ENCODE results near the gene IGFBP6.
A peak's percentile ranks its signal among the peaks of the same experiment; 100 is the strongest.

The IGFBP6 gene

GRCh38 chr12:53078425-53079225 is 18.8 kb upstream of the IGFBP6 start:
- Histone ChIP-seq H3K4me2 (ENCODE audit: low read length) (peak overlapping the region; percentile 98), H3K9me3 (ENCODE audit: control insufficient read depth, insufficient read depth, low read length) (no peaks in the 10 kb centered on the region), H3K4me3 (ENCODE audit: low read length) (peak overlapping the region; percentile 90), H3F3A (ENCODE audit: control insufficient read depth, insufficient read depth) (no peaks in the 10 kb centered on the region), H3K27me3 (ENCODE audit: control insufficient read depth, low read length) (no peaks in the 10 kb centered on the region), H3K79me2 (ENCODE audit: control insufficient read depth, low read length) (peaks cover 18% of the 10 kb centered on the region), H3K4me1 (ENCODE audit: control insufficient read depth, low read length) (peaks cover 16% of the 10 kb centered on the region), H3K27ac (ENCODE audit: low read depth, low read length) (peak overlapping the region; percentile 27), H3K9me2 (replicated peaks; ENCODE audit: control insufficient read depth, low read length) (no peaks in the 10 kb centered on the region), H4K20me1 (ENCODE audit: control insufficient read depth, insufficient read depth, low read depth, low read length) (no peaks in the 10 kb centered on the region), H3K36me3 (ENCODE audit: control insufficient read depth, low read length) (peaks cover 29% of the 10 kb centered on the region)
- no peak for TF ChIP-seq CTCF (IDR thresholded peaks at IDR 0.05; ENCODE audit: low read depth, low read length, poor library complexity, severe bottlenecking)
- TF ChIP-seq EZH2phosphoT487 (IDR thresholded peaks at IDR 0.05; ENCODE audit: borderline replicate concordance, low read length): no peak

GRCh38 chr12:53079226-53080117 is 18.0 kb upstream of the IGFBP6 start, which contains the start of gene SPRYD3:
SPRYD3 (minus strand) TSS chr12:53079390; CDS start chr12:53079333, 57 bp downstream.
- TF ChIP-seq EZH2phosphoT487 (IDR thresholded peaks at IDR 0.05; ENCODE audit: borderline replicate concordance, low read length) (no peak), CTCF (IDR thresholded peaks at IDR 0.05; ENCODE audit: low read depth, low read length, poor library complexity, severe bottlenecking) (no peak)
- Histone ChIP-seq H3K27ac (ENCODE audit: low read depth, low read length) (peak within 1 kb of the TSS; percentile 27), H3K9me2 (replicated peaks; ENCODE audit: control insufficient read depth, low read length) (no peaks in the 10 kb centered on the region), H3K79me2 (ENCODE audit: control insufficient read depth, low read length) (peaks cover 18% of the 10 kb centered on the region), H3K27me3 (ENCODE audit: control insufficient read depth, low read length) (no peaks in the 10 kb centered on the region), H3K4me1 (ENCODE audit: control insufficient read depth, low read length) (peaks cover 16% of the 10 kb centered on the region), H4K20me1 (ENCODE audit: control insufficient read depth, insufficient read depth, low read depth, low read length) (no peaks in the 10 kb centered on the region), H3K4me3 (ENCODE audit: low read length) (peak within 1 kb of the TSS; percentile 90), H3F3A (ENCODE audit: control insufficient read depth, insufficient read depth) (no peaks in the 10 kb centered on the region), H3K9me3 (ENCODE audit: control insufficient read depth, insufficient read depth, low read length) (no peaks in the 10 kb centered on the region), H3K4me2 (ENCODE audit: low read length) (peak within 1 kb of the TSS; percentile 98), H3K36me3 (ENCODE audit: control insufficient read depth, low read length) (peaks cover 22% of the 10 kb centered on the region)

- TF ChIP-seq EZH2phosphoT487 (IDR thresholded peaks at IDR 0.05; ENCODE audit: borderline replicate concordance, low read length) (no peak), CTCF (IDR thresholded peaks at IDR 0.05; ENCODE audit: low read depth, low read length, poor library complexity, severe bottlenecking) (no peak)
- no peak overlapping the region for H3K4me3 ChIP-seq (ENCODE audit: low read length)
These were observed 14.8 kb upstream of the IGFBP6 start for GRCh38 chr12:53082637-53083175.

More at GRCh38 chr12:53082637-53083175, 14.8 kb upstream of the IGFBP6 start:
- Histone ChIP-seq H3K27me3 (ENCODE audit: control insufficient read depth, low read length) (peaks cover 15% of the 10 kb centered on the region), H4K20me1 (ENCODE audit: control insufficient read depth, insufficient read depth, low read depth, low read length) (no peaks in the 10 kb centered on the region), H3K36me3 (ENCODE audit: control insufficient read depth, low read length) (no peaks in the 10 kb centered on the region), H3K27ac (ENCODE audit: low read depth, low read length) (no peak overlapping the region), H3F3A (ENCODE audit: control insufficient read depth, insufficient read depth) (no peaks in the 10 kb centered on the region), H3K9me3 (ENCODE audit: control insufficient read depth, insufficient read depth, low read length) (no peaks in the 10 kb centered on the region), H3K4me1 (ENCODE audit: control insufficient read depth, low read length) (peaks cover 16% of the 10 kb centered on the region), H3K9me2 (replicated peaks; ENCODE audit: control insufficient read depth, low read length) (no peaks in the 10 kb centered on the region), H3K79me2 (ENCODE audit: control insufficient read depth, low read length) (peaks cover 13% of the 10 kb centered on the region), H3K4me2 (ENCODE audit: low read length) (no peak overlapping the region)
